Measurements from ENCODE around the gene CLEC14A.

CLEC14A gene

GRCh38 chr14:38205949-38206665, 49.8 kb downstream of the CLEC14A start:
- DNase-seq (ENCODE audit: low read depth in 2 of 2), result no peak

GRCh38 chr14:38205119-38205813, 50.6 kb downstream of the CLEC14A start:
- no peak for DNase-seq (ENCODE audit: low read depth in 2 of 2)

GRCh38 chr14:38204719-38205115, 51.2 kb downstream of the CLEC14A start:
- DNase-seq (ENCODE audit: low read depth in 2 of 2), result no peak
